NCI-H2081 treated with DMSO at 0.1 percent for 48 hours (cell line): ENCODE data around the gene ATOSA.

Experiments used
- DNase-seq: peaks from one replicate; lab custom pipeline; 2025; lab: John Stamatoyannopoulos, UW

Gene ATOSA

DNA sequence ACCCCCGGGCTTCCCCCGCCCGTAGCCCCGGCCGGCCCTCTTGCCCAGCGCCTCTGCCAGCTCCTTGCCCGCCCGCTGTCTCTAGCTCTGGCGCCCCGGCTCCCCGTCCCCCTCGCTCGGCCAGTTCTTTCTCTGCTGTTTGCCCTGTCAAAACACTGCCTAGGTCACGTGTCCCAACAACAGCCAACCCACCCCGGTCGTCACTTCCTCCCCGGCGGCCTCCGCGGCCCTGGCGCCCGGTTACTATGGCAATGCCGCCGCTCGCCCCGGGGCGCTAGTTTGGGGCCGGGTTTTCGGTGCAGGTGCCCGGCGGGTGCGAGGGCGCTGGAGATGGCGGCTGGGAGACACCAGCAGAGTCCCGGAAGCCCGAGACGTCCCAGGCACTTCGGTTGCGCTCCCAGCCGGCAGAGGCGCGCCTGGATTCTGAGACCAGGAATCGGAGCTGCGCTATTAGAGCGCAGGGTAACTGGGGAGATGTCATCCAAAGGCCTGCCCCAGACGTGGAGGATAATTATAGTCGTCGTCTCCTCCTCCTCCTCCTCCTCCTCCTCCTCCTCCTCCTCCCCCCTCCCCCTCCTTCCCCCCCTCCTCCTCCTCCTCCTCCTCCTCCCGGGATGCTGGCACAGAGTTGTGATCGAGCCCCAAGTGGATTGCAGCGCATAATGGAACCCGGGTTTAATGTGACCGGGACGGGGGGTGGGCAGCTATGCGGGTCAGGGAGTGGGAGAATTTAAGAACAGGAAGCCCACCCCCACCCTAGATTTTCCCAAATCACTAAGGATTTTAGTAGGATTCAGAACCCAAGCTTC, at the start of gene ATOSA:
ATOSA (minus strand) TSS at position 157 of the 809 bp plus-strand sequence. CDS start 1,367 bp downstream, outside the sequence.
- peak; percentile 63 for DNase-seq

DNA sequence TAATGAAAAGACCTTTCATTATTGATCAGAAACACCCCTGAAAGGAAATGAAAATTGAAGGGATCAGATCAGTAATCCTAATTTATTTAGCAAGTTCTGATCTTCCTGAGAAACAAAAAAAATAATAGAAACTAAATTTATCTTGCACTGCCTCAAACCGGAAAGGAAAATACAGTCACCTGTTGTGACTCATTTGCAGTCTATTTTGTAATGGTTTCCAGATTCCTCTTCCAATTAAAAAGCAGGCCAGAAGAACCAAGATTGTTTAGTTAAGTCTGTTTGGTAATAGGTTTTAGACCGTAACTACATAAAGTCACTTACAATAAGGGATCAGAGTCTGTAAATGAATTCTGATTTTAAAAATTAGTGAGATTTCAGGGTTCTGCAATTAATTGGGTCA, 49.7 kb upstream of the ATOSA start:
- no peak for DNase-seq

DNA sequence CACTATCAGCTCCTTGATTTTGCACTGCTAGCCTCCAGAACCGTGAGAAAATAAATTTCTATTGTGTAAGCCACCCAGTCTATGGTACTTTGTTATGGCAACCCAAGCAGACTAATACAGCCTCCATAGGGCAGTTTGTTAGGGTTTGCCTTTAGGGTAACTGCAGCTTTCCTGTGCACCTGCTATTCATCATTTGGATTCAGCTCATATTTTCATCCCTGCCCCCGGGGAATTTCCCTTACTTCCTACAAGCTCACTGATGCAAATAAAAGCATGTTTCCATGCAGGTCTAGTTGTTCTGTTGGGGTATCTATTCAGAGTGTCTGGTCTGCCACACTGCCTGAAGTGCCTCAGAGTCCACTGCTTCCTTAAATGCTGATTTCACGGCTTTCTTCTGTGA, 48.6 kb upstream of the ATOSA start:
- no peak for DNase-seq

DNA sequence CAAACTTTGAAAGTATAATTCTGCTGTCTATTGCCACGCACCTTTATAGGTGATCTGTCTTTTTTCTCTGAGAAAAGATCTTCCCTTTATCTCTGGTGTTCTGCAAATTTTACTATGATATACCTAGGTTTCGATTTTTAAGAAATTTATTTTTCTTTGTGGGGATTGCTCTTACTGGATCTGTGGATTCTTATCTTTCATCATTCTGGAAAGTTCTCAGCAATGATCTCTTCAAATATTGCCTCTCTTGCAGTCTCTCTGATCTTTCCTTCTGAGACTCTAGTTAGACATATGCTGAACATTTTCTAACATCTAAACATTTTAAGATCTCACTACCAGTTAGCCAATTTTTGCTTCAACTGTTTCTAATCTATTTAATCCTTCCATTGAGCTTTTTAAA, 47.0 kb upstream of the ATOSA start:
- no peak for DNase-seq

- no peak for DNase-seq
These were observed 39.4 kb upstream of the ATOSA start for GRCh38 chr15:52718551-52718950.

GRCh38 chr15:52717924-52718323, 38.7 kb upstream of the ATOSA start:
- DNase-seq: no peak

GRCh38 chr15:52717481-52717880, 38.3 kb upstream of the ATOSA start:
- no peak for DNase-seq

- DNase-seq: no peak
These were observed 37.3 kb upstream of the ATOSA start for GRCh38 chr15:52716536-52716935.

- DNase-seq: no peak
These were observed 36.2 kb upstream of the ATOSA start for GRCh38 chr15:52715411-52715810.

DNA sequence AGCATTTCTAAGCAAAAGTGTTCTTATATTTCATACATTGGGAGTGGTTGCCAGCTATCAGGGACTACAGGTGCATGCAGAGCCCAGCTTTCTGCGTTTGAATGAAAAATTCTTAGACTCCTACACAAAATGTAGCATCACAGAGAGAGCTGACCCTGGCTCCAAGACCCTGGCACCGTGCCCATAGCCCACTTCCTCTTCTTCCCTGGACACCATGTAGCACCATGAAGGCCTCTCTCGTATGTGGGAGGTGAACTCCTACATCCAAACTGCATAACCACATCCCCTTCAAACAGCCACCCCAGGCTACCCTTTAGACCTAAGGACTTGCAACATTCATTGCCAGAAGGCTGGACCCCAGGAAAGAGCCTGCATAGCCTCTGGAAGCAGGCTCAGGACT, 35.8 kb upstream of the ATOSA start:
- no peak for DNase-seq

- no peak for DNase-seq
These were observed 31.7 kb upstream of the ATOSA start for GRCh38 chr15:52710708-52711389.

DNA sequence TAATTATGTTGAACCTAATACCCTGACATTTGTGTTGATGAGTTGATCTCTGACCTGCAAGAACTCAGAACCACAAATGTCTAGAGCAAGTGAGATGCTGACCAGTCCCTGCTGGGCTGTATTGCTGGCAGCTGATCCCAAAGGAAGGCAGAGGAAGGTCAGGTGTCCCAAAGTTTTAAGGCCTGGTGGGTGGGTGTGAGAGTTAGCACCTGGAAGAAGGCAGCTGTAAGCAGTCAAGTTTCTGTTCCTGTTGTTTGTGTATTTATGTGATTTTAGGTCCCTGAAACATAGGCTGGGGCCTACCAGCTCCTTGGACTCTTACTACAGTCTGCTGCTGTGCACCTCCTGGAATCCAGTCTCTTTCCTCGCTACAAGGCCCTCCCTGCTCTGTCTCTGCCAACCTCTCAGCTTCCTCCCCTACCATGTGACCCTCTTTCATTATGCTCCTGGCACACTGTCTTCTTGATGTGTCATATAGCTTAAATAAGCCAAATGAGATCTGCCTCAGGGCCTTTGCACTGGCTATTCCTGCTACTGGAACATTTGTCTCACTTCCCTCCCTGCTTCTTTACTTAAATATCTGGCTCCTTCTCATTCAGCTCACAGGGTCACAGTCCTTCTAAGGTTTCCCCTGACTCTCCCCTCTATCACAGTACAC, 31.0 kb upstream of the ATOSA start:
- no peak for DNase-seq

- no peak for DNase-seq
These were observed 30.2 kb upstream of the ATOSA start for GRCh38 chr15:52709187-52709981.

- DNase-seq: no peak
These were observed 26.9 kb upstream of the ATOSA start for GRCh38 chr15:52706091-52706490.

DNA sequence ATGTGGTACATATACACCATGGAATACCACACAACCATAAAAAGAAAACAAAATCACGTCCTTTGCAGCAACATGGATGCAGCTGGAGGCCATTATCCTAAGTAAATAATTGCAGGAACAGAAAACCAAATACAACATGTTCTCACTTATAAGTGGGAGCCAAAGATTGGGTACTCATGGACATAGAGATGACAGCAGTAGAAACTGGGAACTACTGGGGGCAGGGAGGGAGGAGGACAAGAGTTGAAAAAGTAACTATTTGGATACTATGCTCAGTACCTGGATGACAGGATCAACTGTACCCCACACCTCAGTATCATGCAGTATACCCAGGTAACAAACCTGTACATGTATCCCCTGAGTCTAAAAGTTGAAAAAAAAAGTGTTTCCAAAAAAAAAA, 23.2 kb upstream of the ATOSA start:
- DNase-seq: no peak

GRCh38 chr15:52699457-52699856, 20.3 kb upstream of the ATOSA start:
- DNase-seq: no peak

DNA sequence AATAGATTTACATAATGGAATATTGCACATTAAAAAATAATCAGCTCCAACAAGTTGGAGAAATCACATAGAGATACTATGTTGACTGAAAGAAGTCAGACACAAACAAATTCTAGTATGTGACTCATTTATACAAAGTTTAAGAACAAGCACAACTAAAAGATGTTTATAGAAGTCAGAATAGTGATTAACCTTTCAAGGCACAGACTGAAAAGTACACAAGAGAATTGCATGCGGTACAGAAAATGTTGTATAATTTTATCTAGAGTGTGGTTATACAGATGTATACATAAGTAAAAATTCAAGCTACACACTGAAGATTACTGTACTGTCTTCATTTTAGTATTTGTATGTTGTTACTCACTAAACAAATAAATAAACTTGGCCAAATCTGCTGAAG, 19.3 kb upstream of the ATOSA start:
- DNase-seq: no peak

GRCh38 chr15:52697051-52697450, 17.9 kb upstream of the ATOSA start:
- no peak for DNase-seq

- DNase-seq: no peak
These were observed 16.0 kb upstream of the ATOSA start for GRCh38 chr15:52695154-52695553.

- no peak for DNase-seq
These were observed 10.4 kb upstream of the ATOSA start for GRCh38 chr15:52689562-52689961.

- no peak for DNase-seq
These were observed 4.4 kb upstream of the ATOSA start for GRCh38 chr15:52683580-52683979.

GRCh38 chr15:52682781-52683180, 3.6 kb upstream of the ATOSA start:
- DNase-seq: no peak
